Caco-2 (cell line): ENCODE results near the gene CDK2. TPM values are rescaled to one million over a fixed set of nuclear protein-coding genes. Genes with fewer than 3 reads are reported as not detected.

ENCODE experiments used
- BruUV-seq: library from RNA; stranded (reverse); fragments of 400-500 nt; replicated peaks from 2 replicates; lab custom pipeline; 2021; lab: Mats Ljungman, UMichigan
- CTCF ChIA-PET: fragments of 300-600 bp; sonication (Branson Sonifier 250); formaldehyde crosslinking; loops from one replicate; lab custom pipeline; 2022; ENCODE audit warnings: antibody characterized with exemption; lab: Charles Lee
- POLR2A ChIA-PET: fragments of 300-600 bp; sonication (Branson Sonifier 250); formaldehyde crosslinking; loops from one replicate; lab custom pipeline; 2022; ENCODE audit warnings: antibody characterized with exemption; lab: Charles Lee
- DNase-seq, 2 experiments: peaks; one replicate each; pipeline versions ENCODE4 v3.0.0 to v3.0.0-alpha.2; 2020 to 2022
- H3K27me3 ChIP-seq: replicated peaks from 2 replicates; pipeline ENCODE4 v1.6.0; 2011; ENCODE audit warnings: low read length; ENCODE audit not compliant: control insufficient read depth, insufficient read depth
- H3K36me3 ChIP-seq: 2 replicates; pipeline ENCODE4 v1.5.1; 2011; ENCODE audit warnings: low read length; ENCODE audit not compliant: control insufficient read depth, insufficient read depth
- H3K4me1 ChIP-seq: fragments of 250-450 bp; sonication (Bioruptor Pico); 2 replicates; pipeline ENCODE4 v1.5.1; 2020; ENCODE audit warnings: mild to moderate bottlenecking
- H3K4me3 ChIP-seq: 2 replicates; pipeline ENCODE4 v1.5.1; 2011; ENCODE audit warnings: low read depth, mild to moderate bottlenecking, control low read depth, low read length
- H3K9me3 ChIP-seq: fragments of 250-450 bp; sonication (Bioruptor Pico); 2 replicates; pipeline ENCODE4 v1.5.1; 2020; ENCODE audit warnings: mild to moderate bottlenecking, moderate library complexity
- H3K27ac Mint-ChIP-seq: one replicate; pipeline ENCODE4 v1.8.0; 2022; ENCODE audit warnings: mixed read lengths; ENCODE audit not compliant: unreplicated experiment
- H3K27me3 Mint-ChIP-seq: one replicate; pipeline ENCODE4 v1.8.0; 2022; ENCODE audit warnings: mixed read lengths; ENCODE audit not compliant: insufficient read depth, unreplicated experiment
- H3K36me3 Mint-ChIP-seq: one replicate; pipeline ENCODE4 v1.8.0; 2022; ENCODE audit warnings: mild to moderate bottlenecking, mixed read lengths; ENCODE audit not compliant: insufficient read depth, unreplicated experiment
- H3K4me1 Mint-ChIP-seq: one replicate; pipeline ENCODE4 v1.8.0; 2022; ENCODE audit warnings: low read depth, mixed read lengths; ENCODE audit not compliant: unreplicated experiment
- H3K4me3 Mint-ChIP-seq: one replicate; pipeline ENCODE4 v1.8.0; 2022; ENCODE audit warnings: mild to moderate bottlenecking, moderate library complexity, mixed read lengths; ENCODE audit not compliant: unreplicated experiment
- H3K9me3 Mint-ChIP-seq: one replicate; pipeline ENCODE4 v1.8.0; 2022; ENCODE audit warnings: mixed read lengths; ENCODE audit not compliant: unreplicated experiment
- intact Hi-C: fragments of 100-400 bp; cut with micrococcal nuclease; formaldehyde crosslinking; loops from one replicate; pipeline ENCODE4 v1.10.0; 2022; ENCODE audit not compliant: unreplicated experiment
- total RNA-seq: library from RNA; stranded (reverse); gene quantifications from 2 replicates; pipeline ENCODE4 v1.2.3, GENCODE V29; 2022
- TF ChIP-seq, protein P1 (sequence below), 2 experiments: fragments of 200-600 bp in 1 of 2; IDR thresholded peaks; 1 replicate in 1 of 2; 2 replicates in 1 of 2; pipeline versions ENCODE4 v1.5.1 to v1.8.0; 2011 to 2022; ENCODE audit warnings: antibody characterized with exemption in 1 of 2, control low read depth in 1 of 2, inconsistent platforms in 1 of 2, low read depth in 1 of 2, low read length in 1 of 2, mild to moderate bottlenecking in 1 of 2, moderate library complexity in 1 of 2; ENCODE audit not compliant: insufficient read depth in 1 of 2, severe bottlenecking in 1 of 2, unreplicated experiment in 1 of 2

Gene CDK2
- total RNA-seq, 1 experiment from 2014 or later: 110 TPM

- CTCF ChIA-PET: interaction anchor here (1.1 kb wide), 2 partner anchors 14 to 18 kb away, joined by 5 to 6 read pairs; partner anchors contain the start of gene SUOX
- DNase-seq: no peak
- H3K4me1 ChIP-seq: peaks cover 79% of the 10 kb centered on the region
These were observed 45.0 kb downstream of the CDK2 start for GRCh38 chr12:56011509-56012090.

DNA sequence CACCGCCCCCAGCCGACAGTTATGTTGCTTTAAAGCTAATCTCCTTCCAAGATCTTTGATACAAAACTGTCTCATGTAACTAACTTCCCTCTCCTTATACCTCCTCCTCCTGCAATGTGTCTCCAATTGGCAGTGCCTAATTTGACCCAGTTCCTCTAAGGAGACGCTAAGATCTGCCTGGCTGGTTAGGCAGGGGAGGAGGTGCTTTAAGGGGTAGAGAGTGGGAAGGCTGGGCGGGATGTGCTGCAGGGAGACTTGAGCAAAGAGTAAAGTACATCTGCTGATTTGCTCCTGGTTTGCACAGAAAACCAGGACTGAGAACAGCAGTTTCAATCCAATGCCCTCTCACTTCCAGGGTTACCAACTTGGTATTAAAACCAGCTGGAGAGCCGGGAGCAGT, 46.9 kb downstream of the CDK2 start:
- intact Hi-C loops: no loop called here
- no TSS peak for BruUV-seq
- DNase-seq: no peak
- ChIA-PET CTCF (interaction anchor here (0.6 to 2.7 kb wide), 3 partner anchors 16 to 560 kb away, joined by 3 to 11 read pairs (median 5); no protein-coding TSS in a partner anchor), POLR2A (interaction anchor here (1.1 kb wide), 1 partner anchor 82 kb away, joined by 3 read pairs; no protein-coding TSS in a partner anchor)
- H3K27me3 Mint-ChIP-seq: no peaks in the 10 kb centered on the region
- Histone ChIP-seq H3K9me3 (no peaks in the 10 kb centered on the region), H3K27me3 (no peaks in the 10 kb centered on the region), H3K4me3 (no peak overlapping the region), H3K4me1 (peaks cover 74% of the 10 kb centered on the region), H3K36me3 (peaks cover 1% of the 10 kb centered on the region; the same call in 1 of the 2 replicates)
- H3K4me3 Mint-ChIP-seq: no peak overlapping the region
- TF ChIP-seq, protein P1, sequence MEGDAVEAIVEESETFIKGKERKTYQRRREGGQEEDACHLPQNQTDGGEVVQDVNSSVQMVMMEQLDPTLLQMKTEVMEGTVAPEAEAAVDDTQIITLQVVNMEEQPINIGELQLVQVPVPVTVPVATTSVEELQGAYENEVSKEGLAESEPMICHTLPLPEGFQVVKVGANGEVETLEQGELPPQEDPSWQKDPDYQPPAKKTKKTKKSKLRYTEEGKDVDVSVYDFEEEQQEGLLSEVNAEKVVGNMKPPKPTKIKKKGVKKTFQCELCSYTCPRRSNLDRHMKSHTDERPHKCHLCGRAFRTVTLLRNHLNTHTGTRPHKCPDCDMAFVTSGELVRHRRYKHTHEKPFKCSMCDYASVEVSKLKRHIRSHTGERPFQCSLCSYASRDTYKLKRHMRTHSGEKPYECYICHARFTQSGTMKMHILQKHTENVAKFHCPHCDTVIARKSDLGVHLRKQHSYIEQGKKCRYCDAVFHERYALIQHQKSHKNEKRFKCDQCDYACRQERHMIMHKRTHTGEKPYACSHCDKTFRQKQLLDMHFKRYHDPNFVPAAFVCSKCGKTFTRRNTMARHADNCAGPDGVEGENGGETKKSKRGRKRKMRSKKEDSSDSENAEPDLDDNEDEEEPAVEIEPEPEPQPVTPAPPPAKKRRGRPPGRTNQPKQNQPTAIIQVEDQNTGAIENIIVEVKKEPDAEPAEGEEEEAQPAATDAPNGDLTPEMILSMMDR (IDR thresholded peaks at IDR 0.05; ENCODE audit: insufficient read depth in 1 of 2, low read depth in 1 of 2, low read length in 1 of 2, severe bottlenecking in 1 of 2, unreplicated experiment in 1 of 2): no peak
- H3K36me3 Mint-ChIP-seq: peaks cover 33% of the 10 kb centered on the region
- H3K9me3 Mint-ChIP-seq: no peaks in the 10 kb centered on the region
- H3K4me1 Mint-ChIP-seq: peaks cover 50% of the 10 kb centered on the region
- H3K27ac Mint-ChIP-seq: peak overlapping the region; percentile 36

More at GRCh38 chr12:56011509-56012090, 45.0 kb downstream of the CDK2 start:
- Histone ChIP-seq H3K36me3 (peaks cover 1% of the 10 kb centered on the region; the same call in 1 of the 2 replicates), H3K4me3 (no peak overlapping the region), H3K9me3 (no peaks in the 10 kb centered on the region), H3K27me3 (no peaks in the 10 kb centered on the region)
- no TSS peak for BruUV-seq
- TF ChIP-seq, protein P1 (IDR thresholded peaks at IDR 0.05; ENCODE audit: insufficient read depth in 1 of 2, low read depth in 1 of 2, low read length in 1 of 2, severe bottlenecking in 1 of 2, unreplicated experiment in 1 of 2): no peak
- Mint-ChIP-seq H3K4me1 (peaks cover 63% of the 10 kb centered on the region), H3K9me3 (no peaks in the 10 kb centered on the region), H3K36me3 (peaks cover 42% of the 10 kb centered on the region), H3K4me3 (no peak overlapping the region), H3K27ac (peak overlapping the region; percentile 78), H3K27me3 (no peaks in the 10 kb centered on the region)
- intact Hi-C loops: no loop called here
- POLR2A ChIA-PET: interaction anchor here (0.9 to 1.1 kb wide), 2 partner anchors 15 to 37 kb away, joined by 3 to 7 read pairs; partner anchors contain the start of genes RAB5B and SUOX

DNA sequence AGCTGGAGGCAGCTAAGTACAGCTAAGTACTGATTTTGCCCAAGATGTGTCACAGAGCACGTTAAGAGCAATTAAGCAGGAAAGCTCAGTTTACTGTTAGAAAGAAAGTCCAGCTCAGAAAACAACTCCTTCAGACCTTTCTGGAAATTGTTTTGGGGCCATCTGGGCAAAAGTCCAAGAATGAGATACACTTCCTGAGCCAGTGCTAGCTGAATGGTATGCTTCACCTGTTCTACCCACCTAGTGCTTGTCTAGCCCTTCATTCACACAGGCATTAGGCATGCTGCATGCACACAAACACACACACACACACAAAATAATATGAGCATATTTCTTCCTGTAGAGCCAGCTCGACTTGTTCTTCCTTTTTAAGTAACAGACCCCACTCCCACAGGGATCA, 47.6 kb downstream of the CDK2 start:
- Mint-ChIP-seq H3K9me3 (no peaks in the 10 kb centered on the region), H3K4me1 (peaks cover 44% of the 10 kb centered on the region), H3K27me3 (no peaks in the 10 kb centered on the region), H3K4me3 (no peak overlapping the region), H3K36me3 (peaks cover 28% of the 10 kb centered on the region), H3K27ac (peak overlapping the region; percentile 80)
- no peak for DNase-seq
- H3K36me3 ChIP-seq: peaks cover 1% of the 10 kb centered on the region
- intact Hi-C loops: no loop called here
- TF ChIP-seq, protein P1 (IDR thresholded peaks at IDR 0.05; ENCODE audit: insufficient read depth in 1 of 2, low read depth in 1 of 2, low read length in 1 of 2, severe bottlenecking in 1 of 2, unreplicated experiment in 1 of 2): no peak
- no peaks in the 10 kb centered on the region for H3K9me3 ChIP-seq
- H3K4me3 ChIP-seq: no peak overlapping the region
- CTCF ChIA-PET: interaction anchor here (0.9 to 2.7 kb wide), 3 partner anchors 15 to 33 kb away, joined by 3 to 11 read pairs (median 5); no protein-coding TSS in a partner anchor
- H3K4me1 ChIP-seq: peaks cover 67% of the 10 kb centered on the region
- BruUV-seq: no TSS peak
- POLR2A ChIA-PET: interaction anchor here (1.1 kb wide), 1 partner anchor 83 kb away, joined by 3 read pairs; no protein-coding TSS in a partner anchor
- H3K27me3 ChIP-seq: no peaks in the 10 kb centered on the region
